HepG2 (cell line): ENCODE data around the gene GATC. TPM values are rescaled to one million over a fixed set of nuclear protein-coding genes. Genes with fewer than 3 reads are reported as not detected.

ENCODE experiments used
- DRAP1 ChIP-seq: IDR thresholded peaks from 2 replicates; pipeline ENCODE4 v1.6.1; 2016; ENCODE audit warnings: missing genetic modification reagents, missing compliant biosample characterization
- ERF ChIP-seq: IDR thresholded peaks from 2 replicates; pipeline ENCODE4 v1.6.1; 2018; ENCODE audit warnings: missing biosample characterization, missing genetic modification reagents
- KDM4B ChIP-seq: sonication (generic); formaldehyde crosslinking; IDR thresholded peaks from 2 replicates; pipeline ENCODE4 v1.4.0; 2020; ENCODE audit warnings: missing genetic modification reagents
- POGK ChIP-seq: sonication (generic); formaldehyde crosslinking; conservative IDR thresholded peaks from 2 replicates; pipeline ENCODE4 v1.8.0; 2022; ENCODE audit warnings: mild to moderate bottlenecking, moderate library complexity, missing genetic modification reagents
- RFX3 ChIP-seq: IDR thresholded peaks from 2 replicates; pipeline ENCODE4 v1.6.1; 2016; ENCODE audit warnings: missing biosample characterization, missing genetic modification reagents
- SIN3B ChIP-seq: fragments of 150-350 bp; IDR thresholded peaks from 2 replicates; pipeline ENCODE4 v1.6.1; 2014; ENCODE audit warnings: low read length
- ZFP41 ChIP-seq: sonication (generic); formaldehyde crosslinking; IDR thresholded peaks from 2 replicates; pipeline ENCODE4 v1.4.0; 2020; ENCODE audit warnings: mild to moderate bottlenecking, missing genetic modification reagents, borderline replicate concordance
- ZNF33B ChIP-seq: sonication (generic); formaldehyde crosslinking; IDR thresholded peaks from 2 replicates; pipeline ENCODE4 v1.5.1; 2020; ENCODE audit warnings: mild to moderate bottlenecking, missing genetic modification reagents
- ZNF572 ChIP-seq: sonication (generic); formaldehyde crosslinking; IDR thresholded peaks from 2 replicates; pipeline ENCODE4 v1.5.1; 2020; ENCODE audit warnings: mild to moderate bottlenecking, missing genetic modification reagents
- ZNF609 ChIP-seq: sonication (generic); formaldehyde crosslinking; IDR thresholded peaks from 2 replicates; pipeline ENCODE4 v1.4.0; 2020; ENCODE audit warnings: mild to moderate bottlenecking, missing genetic modification reagents, borderline replicate concordance
- ZNF678 ChIP-seq: sonication (generic); formaldehyde crosslinking; IDR thresholded peaks from 2 replicates; pipeline ENCODE4 v1.4.0; 2020; ENCODE audit warnings: mild to moderate bottlenecking, missing genetic modification reagents
- ZNF746 ChIP-seq: sonication (generic); formaldehyde crosslinking; IDR thresholded peaks from 2 replicates; pipeline ENCODE4 v1.8.0; 2022; ENCODE audit warnings: mild to moderate bottlenecking, missing genetic modification reagents
- polyA plus RNA-seq, 8 experiments: library from polyadenylated mRNA; depleted of rRNA in 3 of 8; stranded (reverse) in 7 of 8; unstranded in 1 of 8; fragments of >200 nt; fragmentation: Illumina TruSeq in 4 of 8; extraction: Trizol in 4 of 8; gene quantifications; 2 replicates each; pipeline versions ENCODE4 v1.2.1 to v1.2.3, GENCODE V29; 2011 to 2016; ENCODE audit warnings: low read depth in 4 of 8, missing spikeins in 1 of 8, mixed read lengths in 1 of 8; ENCODE audit not compliant: insufficient read depth in 1 of 8
- total RNA-seq, 5 experiments: library from RNA; depleted of rRNA; stranded (reverse); fragments of >200 nt; fragmentation: Illumina TruSeq; extraction: Trizol; gene quantifications; 2 replicates each; pipeline ENCODE4 v1.2.3, GENCODE V29; 2016; ENCODE audit warnings: low read depth in 1 of 5
- TF ChIP-seq, protein P1 (sequence below): IDR thresholded peaks from 2 replicates; pipeline ENCODE4 v1.6.1; 2018; ENCODE audit warnings: missing genetic modification reagents, mild to moderate bottlenecking, missing compliant biosample characterization
- TF ChIP-seq, protein P2 (sequence below): sonication (generic); formaldehyde crosslinking; IDR thresholded peaks from 2 replicates; pipeline ENCODE4 v1.8.0; 2022; ENCODE audit warnings: missing genetic modification reagents, low read depth, mild to moderate bottlenecking, borderline replicate concordance
- TF ChIP-seq, protein P3 (sequence below): sonication (generic); formaldehyde crosslinking; IDR thresholded peaks from 2 replicates; pipeline ENCODE4 v1.4.0; 2020; ENCODE audit warnings: mild to moderate bottlenecking, missing genetic modification reagents
- TF ChIP-seq, protein P4 (sequence below): sonication (generic); formaldehyde crosslinking; IDR thresholded peaks from 2 replicates; pipeline ENCODE4 v1.5.1; 2020; ENCODE audit warnings: missing genetic modification reagents, mild to moderate bottlenecking, borderline replicate concordance

GATC gene
- total and polyA plus RNA-seq, 2 of the 13 experiments (the other 11 are each of a cell fraction or from before 2014, with no cell fraction given): 17.7 to 29.7 TPM

GRCh38 chr12:120495731-120496412 is 49.6 kb downstream of the GATC start, which contains the start of gene DYNLL1 (continued):
- TF ChIP-seq, protein P1, sequence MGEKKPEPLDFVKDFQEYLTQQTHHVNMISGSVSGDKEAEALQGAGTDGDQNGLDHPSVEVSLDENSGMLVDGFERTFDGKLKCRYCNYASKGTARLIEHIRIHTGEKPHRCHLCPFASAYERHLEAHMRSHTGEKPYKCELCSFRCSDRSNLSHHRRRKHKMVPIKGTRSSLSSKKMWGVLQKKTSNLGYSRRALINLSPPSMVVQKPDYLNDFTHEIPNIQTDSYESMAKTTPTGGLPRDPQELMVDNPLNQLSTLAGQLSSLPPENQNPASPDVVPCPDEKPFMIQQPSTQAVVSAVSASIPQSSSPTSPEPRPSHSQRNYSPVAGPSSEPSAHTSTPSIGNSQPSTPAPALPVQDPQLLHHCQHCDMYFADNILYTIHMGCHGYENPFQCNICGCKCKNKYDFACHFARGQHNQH (CRISPR knock-in tag): peak; percentile 66; the same call in 1 of the 2 replicates
- TF ChIP-seq SIN3B (peak; percentile 55; the same call in 1 of the 2 replicates), ZNF678 (0 out of 2 replicates have a peak, but pooled peaks have one; percentile 27), ERF (CRISPR knock-in tag) (peak; percentile 61; the same call in 1 of the 2 replicates), ZNF33B (CRISPR knock-in tag) (no peak), ZNF572 (CRISPR knock-in tag) (no peak), KDM4B (CRISPR knock-in tag) (no peak; the same call in 1 of the 2 replicates), ZNF746 (CRISPR knock-in tag) (0 out of 2 replicates have a peak, but pooled peaks have one; percentile 22), DRAP1 (peak; percentile 98), ZNF609 (CRISPR knock-in tag) (no peak), POGK (no peak; the same call in 1 of the 2 replicates), ZFP41 (CRISPR knock-in tag) (no peak), RFX3 (CRISPR knock-in tag) (peak; percentile 97)
- TF ChIP-seq, protein P2, sequence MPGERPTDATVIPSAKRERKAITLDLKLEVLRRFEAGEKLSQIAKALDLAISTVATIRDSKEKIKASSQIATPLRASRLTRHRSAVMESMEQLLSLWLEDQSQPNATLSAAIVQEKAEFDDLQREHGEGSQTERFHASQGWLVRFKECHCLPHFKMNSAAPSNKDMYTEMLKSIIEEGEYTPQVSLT (CRISPR knock-in tag): no peak
- TF ChIP-seq, protein P3, sequence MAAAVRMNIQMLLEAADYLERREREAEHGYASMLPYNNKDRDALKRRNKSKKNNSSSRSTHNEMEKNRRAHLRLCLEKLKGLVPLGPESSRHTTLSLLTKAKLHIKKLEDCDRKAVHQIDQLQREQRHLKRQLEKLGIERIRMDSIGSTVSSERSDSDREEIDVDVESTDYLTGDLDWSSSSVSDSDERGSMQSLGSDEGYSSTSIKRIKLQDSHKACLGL (CRISPR knock-in tag): peak; percentile 63; the same call in 1 of the 2 replicates
- TF ChIP-seq, protein P4, sequence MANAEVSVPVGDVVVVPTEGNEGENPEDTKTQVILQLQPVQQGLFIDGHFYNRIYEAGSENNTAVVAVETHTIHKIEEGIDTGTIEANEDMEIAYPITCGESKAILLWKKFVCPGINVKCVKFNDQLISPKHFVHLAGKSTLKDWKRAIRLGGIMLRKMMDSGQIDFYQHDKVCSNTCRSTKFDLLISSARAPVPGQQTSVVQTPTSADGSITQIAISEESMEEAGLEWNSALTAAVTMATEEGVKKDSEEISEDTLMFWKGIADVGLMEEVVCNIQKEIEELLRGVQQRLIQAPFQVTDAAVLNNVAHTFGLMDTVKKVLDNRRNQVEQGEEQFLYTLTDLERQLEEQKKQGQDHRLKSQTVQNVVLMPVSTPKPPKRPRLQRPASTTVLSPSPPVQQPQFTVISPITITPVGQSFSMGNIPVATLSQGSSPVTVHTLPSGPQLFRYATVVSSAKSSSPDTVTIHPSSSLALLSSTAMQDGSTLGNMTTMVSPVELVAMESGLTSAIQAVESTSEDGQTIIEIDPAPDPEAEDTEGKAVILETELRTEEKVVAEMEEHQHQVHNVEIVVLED: peak; percentile 72; the same call in 1 of the 2 replicates
